GM19397 (cell line): ENCODE data around the gene BCAP29.
"Not testable (repeated sequence)": the region's sequence is repeated elsewhere in the genome, so short reads cannot be mapped to it uniquely, and the experiment has no call there.

Source experiments
- ATAC-seq: cut with Tn5 transposase; IDR thresholded peaks from one replicate; pipeline ENCODE4 v1.9.1; 2021; ENCODE audit warnings: mild to moderate bottlenecking, moderate library complexity; ENCODE audit not compliant: unreplicated experiment

The BCAP29 gene

DNA sequence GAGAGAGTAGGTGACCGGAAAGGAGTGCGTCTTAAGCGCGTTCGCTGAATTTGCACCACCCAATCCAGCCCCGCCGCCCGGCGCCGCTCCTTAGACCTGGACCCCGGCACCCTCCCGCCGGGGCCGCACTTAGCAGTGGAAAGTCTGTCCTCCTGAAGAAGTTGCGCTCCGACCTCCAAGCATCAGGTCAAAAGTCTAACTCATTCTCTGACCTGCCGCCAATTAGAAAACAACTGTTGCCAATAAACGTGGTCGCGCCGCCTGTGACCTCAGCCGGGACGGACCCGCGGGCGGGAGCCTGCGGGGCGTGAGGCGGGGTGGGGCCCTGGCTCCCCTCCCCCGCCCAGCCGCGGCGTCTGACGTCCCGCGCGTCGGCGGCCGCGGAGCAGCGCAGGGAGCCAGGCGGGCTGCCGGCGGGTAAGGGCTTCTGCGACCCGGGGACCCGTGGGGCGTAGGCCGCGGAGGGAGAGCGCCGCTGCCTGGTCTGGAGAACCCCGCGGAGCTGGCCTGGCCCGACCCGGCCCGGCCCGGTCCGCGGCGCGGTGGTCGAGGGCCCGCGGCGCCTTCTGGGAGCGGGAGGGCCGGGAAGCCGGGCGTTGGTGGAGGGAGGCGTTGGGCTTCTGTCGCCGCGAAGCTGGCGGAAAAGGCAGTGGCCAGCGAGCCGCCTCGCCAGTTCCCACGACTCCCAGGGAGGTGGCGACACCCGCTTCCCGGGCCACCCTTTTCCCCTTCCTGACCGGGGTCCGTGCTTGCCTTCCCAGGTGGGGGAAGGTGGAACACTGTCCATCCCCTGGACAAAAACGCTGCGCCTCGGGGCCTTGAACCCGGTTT, at the start of gene BCAP29:
TSS of gene BCAP29 (plus strand) at position 362 of the 831 bp plus-strand sequence. CDS start 527 bp downstream, outside the sequence.
- peak; percentile 97 for ATAC-seq

- ATAC-seq: no peak
Observed at GRCh38 chr7:107530751-107531150, 49.3 kb upstream of the BCAP29 start.

DNA sequence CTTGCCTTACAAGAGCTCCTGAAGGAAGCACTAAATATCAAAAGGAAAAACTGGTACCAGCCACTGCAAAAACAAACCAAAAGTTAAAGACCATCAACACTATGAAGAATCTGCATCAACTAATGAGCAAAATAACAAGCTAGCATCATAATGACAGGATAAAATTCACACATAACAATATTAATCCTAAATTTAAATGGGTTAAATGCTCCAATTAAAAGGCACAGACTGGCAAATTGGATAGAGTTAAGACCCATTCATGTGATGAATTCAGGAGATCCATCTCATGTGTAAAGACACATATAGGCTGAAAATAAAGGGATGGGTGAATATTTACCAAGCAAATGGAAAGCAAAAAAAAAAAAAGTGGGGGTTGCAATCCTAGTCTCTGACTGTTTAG, 45.9 kb upstream of the BCAP29 start:
- ATAC-seq: no peak

- not testable (repeated sequence) for ATAC-seq
Observed at GRCh38 chr7:107537228-107537627, 42.8 kb upstream of the BCAP29 start.

- ATAC-seq: no peak
Observed at GRCh38 chr7:107538001-107538400, 42.0 kb upstream of the BCAP29 start.

GRCh38 chr7:107543338-107543993, 36.6 kb upstream of the BCAP29 start:
- ATAC-seq: no peak

DNA sequence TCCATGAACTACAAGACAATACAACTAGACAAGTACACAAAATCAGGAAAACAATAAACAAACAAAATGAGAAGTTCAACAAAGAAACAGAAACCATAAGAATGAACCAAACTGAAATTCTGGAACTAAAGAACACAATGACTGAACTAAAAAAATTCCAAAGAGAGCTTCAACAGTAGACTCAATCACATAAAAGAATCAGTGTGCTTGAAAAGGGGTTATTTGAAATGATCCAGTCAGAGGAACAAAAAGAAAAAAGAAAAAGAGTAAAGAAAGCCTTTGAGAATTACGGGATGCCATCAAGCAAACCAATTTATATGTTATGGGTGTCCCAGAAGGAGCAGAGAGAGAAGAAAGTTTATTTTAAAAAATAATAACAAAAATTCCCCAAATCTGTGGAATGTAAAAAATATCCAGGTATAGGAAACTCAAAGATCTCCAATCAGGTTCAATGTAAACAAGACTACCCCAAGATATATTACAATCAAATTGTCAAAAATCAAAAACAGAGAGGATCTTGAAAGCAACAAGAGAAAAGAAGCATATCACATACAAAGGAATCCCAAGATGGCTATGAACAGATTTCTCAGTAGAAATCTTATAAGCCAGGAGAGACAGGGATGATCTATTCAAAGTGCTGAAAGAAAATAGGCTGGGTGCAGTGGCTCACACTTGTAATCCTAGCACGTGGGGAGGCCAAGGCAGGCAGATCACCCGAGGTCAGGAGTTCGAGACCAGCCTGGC, 35.0 kb upstream of the BCAP29 start:
- ATAC-seq: no peak

- no peak for ATAC-seq
Observed at GRCh38 chr7:107551936-107552335, 28.1 kb upstream of the BCAP29 start.

- no peak for ATAC-seq
Observed at GRCh38 chr7:107555893-107556292, 24.2 kb upstream of the BCAP29 start.

GRCh38 chr7:107559864-107560263, 20.2 kb upstream of the BCAP29 start:
- ATAC-seq: no peak

- no peak for ATAC-seq
Observed at GRCh38 chr7:107560898-107561516, 19.0 kb upstream of the BCAP29 start.

- peak; percentile 57 for ATAC-seq
Observed at GRCh38 chr7:107563081-107563774, 16.8 kb upstream of the BCAP29 start.

DNA sequence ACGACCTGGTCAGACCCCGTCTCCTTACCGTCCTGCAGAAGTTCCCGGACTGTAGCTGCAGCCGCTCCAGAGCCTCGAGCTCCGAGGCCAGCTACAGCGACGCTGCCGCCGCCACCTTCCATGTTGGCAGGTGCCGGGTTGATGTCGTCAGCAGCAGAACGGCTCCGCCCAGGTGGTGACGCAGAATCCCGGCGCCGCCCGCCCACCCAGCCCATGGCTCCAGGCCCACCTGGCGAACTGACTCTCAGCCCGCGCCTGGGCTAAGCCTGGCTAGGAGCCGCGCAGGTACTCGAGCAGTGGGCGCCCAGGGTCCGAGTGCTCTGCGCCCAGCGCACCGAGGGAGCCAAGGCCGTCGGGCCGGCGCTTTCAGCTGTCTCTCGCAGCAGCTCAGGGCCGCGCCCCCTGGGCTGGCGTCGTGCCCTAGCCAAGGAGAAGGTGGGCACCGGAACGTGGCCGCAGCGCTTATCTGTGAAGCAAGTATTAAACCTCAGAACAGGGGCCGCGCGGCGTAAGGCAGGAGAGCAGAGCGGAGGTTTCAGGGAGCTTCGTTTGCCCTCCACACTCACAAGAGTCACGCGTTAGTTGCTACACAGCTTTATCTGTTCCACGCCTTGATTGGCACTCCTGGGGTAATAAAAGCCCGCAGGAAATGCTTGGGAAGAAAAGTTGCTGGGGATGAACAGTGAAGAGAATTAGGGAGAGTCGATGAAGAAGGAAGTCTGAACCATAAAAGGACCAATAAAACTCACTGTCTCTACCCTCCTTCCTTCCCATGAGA, 16.1 kb upstream of the BCAP29 start, which contains the start of the genes COG5 and DUS4L:
TSS of gene COG5 (minus strand) at position 146 of the 778 bp plus-strand sequence. CDS start at position 122, 24 bp downstream.
TSS of gene DUS4L (plus strand) at position 197 of the 778 bp plus-strand sequence. CDS start 3,100 bp downstream, outside the sequence.
- peak; percentile 98 for ATAC-seq

DNA sequence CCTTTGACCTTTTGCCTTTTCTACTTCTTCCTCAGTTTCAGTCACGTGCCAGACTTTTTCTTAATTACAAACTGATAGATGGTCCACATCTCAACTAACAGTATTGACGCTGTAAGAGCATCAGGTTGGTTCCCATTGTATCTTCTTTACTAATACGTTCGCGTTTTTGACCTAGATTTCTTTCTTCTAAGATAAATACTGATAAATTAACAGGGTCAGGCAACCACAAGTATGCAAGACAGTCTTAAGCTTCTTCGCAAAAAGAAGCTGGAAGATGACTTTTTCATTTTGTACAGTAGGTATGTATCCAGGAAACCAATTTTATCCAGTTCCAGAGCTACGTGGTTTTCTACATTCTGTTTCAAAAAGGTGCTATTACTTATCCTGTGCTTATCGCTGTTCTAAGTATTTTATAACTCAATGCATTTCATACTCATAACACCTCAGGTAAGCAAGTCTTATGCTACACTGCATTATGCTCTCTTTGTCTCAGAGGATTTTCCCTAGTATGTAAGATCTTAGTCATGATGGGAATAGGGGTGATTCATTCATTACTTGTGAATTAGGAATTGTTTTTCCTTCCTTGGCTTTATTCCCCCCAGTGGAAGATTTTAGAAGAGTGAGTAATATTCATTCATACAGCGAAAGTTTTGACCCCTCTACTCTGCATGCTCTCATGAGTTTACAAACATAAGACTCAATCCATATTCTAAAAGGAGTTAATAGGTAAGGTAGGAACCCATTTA, 15.3 kb upstream of the BCAP29 start:
- ATAC-seq: no peak

DNA sequence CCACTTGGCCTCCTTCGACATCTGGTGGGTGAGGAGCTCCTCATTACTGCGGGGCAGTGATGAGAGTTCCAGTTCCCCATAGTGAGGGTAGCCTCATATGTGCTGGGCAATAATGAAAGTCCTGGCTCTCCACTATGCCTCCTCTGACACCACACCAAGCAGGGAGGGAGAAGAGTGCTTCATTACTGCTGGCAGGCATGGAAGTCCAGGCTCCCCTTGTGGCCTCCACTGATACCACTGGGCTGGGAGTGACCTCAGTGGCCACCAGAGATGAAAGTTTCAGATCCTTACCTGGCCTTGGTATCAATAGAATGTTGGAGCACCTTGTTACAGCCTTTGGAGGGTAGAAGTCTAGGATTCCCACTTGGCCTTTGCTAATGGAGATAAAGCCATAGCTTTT, 9.7 kb upstream of the BCAP29 start:
- no peak for ATAC-seq

- ATAC-seq: no peak
Observed at GRCh38 chr7:107573537-107573936, 6.5 kb upstream of the BCAP29 start.

- no peak for ATAC-seq
Observed at GRCh38 chr7:107579554-107579884, 527 bp upstream of the BCAP29 start.

GRCh38 chr7:107580716-107581383, 804 bp downstream of the BCAP29 start:
- ATAC-seq: no peak
